ENCODE results near the gene YBX3.

DNA sequence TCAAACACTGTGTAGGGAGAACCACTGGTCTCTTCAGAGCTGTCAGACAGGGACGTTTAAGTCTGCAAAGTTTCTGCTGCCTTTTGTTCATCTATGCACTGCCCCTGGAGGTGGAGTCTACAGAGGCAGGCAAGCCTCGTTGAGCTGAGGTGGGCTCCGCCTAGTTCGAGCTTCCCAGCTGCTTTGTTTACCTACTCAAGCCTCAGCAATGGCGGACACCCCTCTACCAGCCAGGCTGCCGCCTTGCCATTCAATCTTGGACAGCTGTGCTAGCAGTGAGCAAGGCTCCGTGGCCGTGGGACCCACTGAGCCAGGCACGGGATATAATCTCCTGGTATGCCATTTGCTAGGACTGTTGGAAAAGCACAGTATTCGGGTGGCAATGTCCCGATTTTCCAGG, 24.6 kb upstream of the YBX3 start:
- TF ChIP-seq, protein P1, sequence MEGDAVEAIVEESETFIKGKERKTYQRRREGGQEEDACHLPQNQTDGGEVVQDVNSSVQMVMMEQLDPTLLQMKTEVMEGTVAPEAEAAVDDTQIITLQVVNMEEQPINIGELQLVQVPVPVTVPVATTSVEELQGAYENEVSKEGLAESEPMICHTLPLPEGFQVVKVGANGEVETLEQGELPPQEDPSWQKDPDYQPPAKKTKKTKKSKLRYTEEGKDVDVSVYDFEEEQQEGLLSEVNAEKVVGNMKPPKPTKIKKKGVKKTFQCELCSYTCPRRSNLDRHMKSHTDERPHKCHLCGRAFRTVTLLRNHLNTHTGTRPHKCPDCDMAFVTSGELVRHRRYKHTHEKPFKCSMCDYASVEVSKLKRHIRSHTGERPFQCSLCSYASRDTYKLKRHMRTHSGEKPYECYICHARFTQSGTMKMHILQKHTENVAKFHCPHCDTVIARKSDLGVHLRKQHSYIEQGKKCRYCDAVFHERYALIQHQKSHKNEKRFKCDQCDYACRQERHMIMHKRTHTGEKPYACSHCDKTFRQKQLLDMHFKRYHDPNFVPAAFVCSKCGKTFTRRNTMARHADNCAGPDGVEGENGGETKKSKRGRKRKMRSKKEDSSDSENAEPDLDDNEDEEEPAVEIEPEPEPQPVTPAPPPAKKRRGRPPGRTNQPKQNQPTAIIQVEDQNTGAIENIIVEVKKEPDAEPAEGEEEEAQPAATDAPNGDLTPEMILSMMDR (IDR thresholded peaks at IDR 0.05) = no peak
- no peak for TF ChIP-seq POLR2A (IDR thresholded peaks at IDR 0.05)
